ENCODE data around the gene AUNIP. TPM values are rescaled to one million over a fixed set of nuclear protein-coding genes. Genes with fewer than 3 reads are reported as not detected.

The AUNIP gene
- total RNA-seq, 4 donors from 2014 or later, result 1.3 to 5.4 (median 2.5) TPM

- Histone ChIP-seq H3K27me3 (no peaks in the 10 kb centered on the region), H3K4me1 (peaks cover 4 to 31% (median 9%) of the 10 kb centered on the region in 3 donors), H3K4me3 (no peak overlapping the region), H3K36me3 (no peaks in the 10 kb centered on the region), H3K9me3 (no peaks in the 10 kb centered on the region), H3K27ac (peak overlapping the region in 1 of 4 donors; percentile 25)
- no peak for DNase-seq
- no peak for TF ChIP-seq CTCF (IDR thresholded peaks at IDR 0.05)
- TF ChIP-seq POLR2A (IDR thresholded peaks at IDR 0.05), result no peak
- WGBS, 2 donors, result 57 to 69% methylated on average over 7 of the region's 7 CpGs
- intact Hi-C loops (cut with DNase I), result no loop called here
Observed at GRCh38 chr1:25793585-25794170, 65.6 kb downstream of the AUNIP start.

GRCh38 chr1:25792115-25792514 is 67.1 kb downstream of the AUNIP start:
- no peak overlapping the region for H3K27ac ChIP-seq
- TF ChIP-seq CTCF (IDR thresholded peaks at IDR 0.05), result no peak
- TF ChIP-seq POLR2A (IDR thresholded peaks at IDR 0.05), result no peak
- H3K4me1 ChIP-seq, result peaks cover 4 to 19% (median 9%) of the 10 kb centered on the region in 3 donors
- H3K9me3 ChIP-seq, result no peaks in the 10 kb centered on the region
- H3K27me3 ChIP-seq, result no peaks in the 10 kb centered on the region
- intact Hi-C loops (cut with DNase I), result no loop called here
- no peak overlapping the region for H3K4me3 ChIP-seq
- WGBS, 2 donors, result 69 to 72% methylated on average over 4 of the region's 4 CpGs
- no peak for DNase-seq
- no peaks in the 10 kb centered on the region for H3K36me3 ChIP-seq

- intact Hi-C loops (cut with DNase I), result no loop called here
- no peak for TF ChIP-seq CTCF (IDR thresholded peaks at IDR 0.05)
- no peak for TF ChIP-seq POLR2A (IDR thresholded peaks at IDR 0.05)
- no peak for DNase-seq
- Histone ChIP-seq H3K27ac (no peak overlapping the region), H3K36me3 (no peaks in the 10 kb centered on the region), H3K4me1 (peaks cover 0 to 17% (median 6%) of the 10 kb centered on the region in 3 donors), H3K9me3 (no peaks in the 10 kb centered on the region), H3K27me3 (no peaks in the 10 kb centered on the region), H3K4me3 (no peak overlapping the region)
- 83 to 87% methylated on average over 5 to 6 of the region's 6 CpGs for WGBS, 2 donors
Observed at GRCh38 chr1:25790472-25790871, 68.8 kb downstream of the AUNIP start.

GRCh38 chr1:25787760-25788166 is 71.5 kb downstream of the AUNIP start:
- peaks cover 0 to 29% (median 16%) of the 10 kb centered on the region in 3 donors for H3K4me1 ChIP-seq
- TF ChIP-seq POLR2A (IDR thresholded peaks at IDR 0.05) (no peak), CTCF (IDR thresholded peaks at IDR 0.05) (no peak)
- no peak for DNase-seq
- no peak overlapping the region for H3K4me3 ChIP-seq
- no peaks in the 10 kb centered on the region for H3K27me3 ChIP-seq
- peaks cover 0 to 10% (median 0%) of the 10 kb centered on the region in 3 donors for H3K36me3 ChIP-seq
- intact Hi-C loops (cut with DNase I), result no loop called here
- H3K27ac ChIP-seq, result no peak overlapping the region
- no peaks in the 10 kb centered on the region for H3K9me3 ChIP-seq
- 87 to 90% methylated on average over 4 to 5 of the region's 5 CpGs for WGBS, 2 donors

GRCh38 chr1:25786887-25787759 is 72.1 kb downstream of the AUNIP start:
- H3K9me3 ChIP-seq, result no peaks in the 10 kb centered on the region
- WGBS, 2 donors, result 43 to 51% methylated on average over 10 of the region's 11 CpGs
- no peak overlapping the region for H3K4me3 ChIP-seq
- H3K27ac ChIP-seq, result no peak overlapping the region
- intact Hi-C loops (cut with DNase I), result no loop called here
- H3K27me3 ChIP-seq, result no peaks in the 10 kb centered on the region
- peaks cover 0 to 10% (median 0%) of the 10 kb centered on the region in 3 donors for H3K36me3 ChIP-seq
- peaks cover 0 to 29% (median 16%) of the 10 kb centered on the region in 3 donors for H3K4me1 ChIP-seq
- no peak for DNase-seq
- no peak for TF ChIP-seq CTCF (IDR thresholded peaks at IDR 0.05)
- TF ChIP-seq POLR2A (IDR thresholded peaks at IDR 0.05), result no peak
